GM12892 (cell line): ENCODE measurements around the gene DOCK9.

Source experiments
- DNase-seq: peaks from one replicate; pipeline ENCODE4 v3.0.0; 2011; ENCODE audit not compliant: insufficient read length
- FAIRE-seq: peaks from 2 replicates; lab custom pipeline; 2011; peaks lifted over from hg19 to GRCh38; lab: Jason Lieb, UNC
- POLR2A ChIP-seq: IDR thresholded peaks from 2 replicates; pipeline ENCODE4 v1.6.1; 2011; ENCODE audit warnings: low read depth, low read length, control low read depth
- POLR2AphosphoS5 ChIP-seq: IDR thresholded peaks from 2 replicates; pipeline ENCODE4 v1.6.1; 2011; ENCODE audit warnings: low read depth, low read length, control low read depth
- TAF1 ChIP-seq: IDR thresholded peaks from 2 replicates; pipeline ENCODE4 v1.6.1; 2011; ENCODE audit warnings: low read depth, mild to moderate bottlenecking, control low read depth, low read length, borderline replicate concordance

The DOCK9 gene

GRCh38 chr13:98837896-98838295 is 140.0 kb downstream of the DOCK9 start:
- TF ChIP-seq POLR2AphosphoS5 = no peak
- TF ChIP-seq POLR2A = no peak
- TF ChIP-seq TAF1 = no peak
- FAIRE-seq = no peak
- DNase-seq = no peak

- FAIRE-seq (no peak), DNase-seq (no peak)
- TF ChIP-seq POLR2AphosphoS5 (no peak), TAF1 (no peak)
These were observed 142.7 kb downstream of the DOCK9 start for GRCh38 chr13:98835156-98835555.

- FAIRE-seq (no peak), DNase-seq (no peak)
- no peak for TF ChIP-seq POLR2AphosphoS5
- TF ChIP-seq TAF1 = no peak
- no peak for TF ChIP-seq POLR2A
These were observed 143.5 kb downstream of the DOCK9 start for GRCh38 chr13:98834254-98834960.

- FAIRE-seq = no peak
- no peak for TF ChIP-seq TAF1
- TF ChIP-seq POLR2AphosphoS5 = no peak
- TF ChIP-seq POLR2A = no peak
- DNase-seq = no peak
These were observed 146.6 kb downstream of the DOCK9 start for GRCh38 chr13:98831236-98831635.

- TF ChIP-seq TAF1 (no peak), POLR2A (no peak), POLR2AphosphoS5 (no peak)
- FAIRE-seq = no peak
- DNase-seq = no peak
These were observed 148.3 kb downstream of the DOCK9 start for GRCh38 chr13:98829541-98829940.

GRCh38 chr13:98828614-98829013 is 149.2 kb downstream of the DOCK9 start:
- FAIRE-seq (no peak), DNase-seq (no peak)
- no peak for TF ChIP-seq POLR2A
- TF ChIP-seq TAF1 = no peak
- TF ChIP-seq POLR2AphosphoS5 = no peak

- no peak for FAIRE-seq
- TF ChIP-seq POLR2AphosphoS5 (no peak), TAF1 (no peak), POLR2A (no peak)
- DNase-seq = no peak
These were observed 150.4 kb downstream of the DOCK9 start for GRCh38 chr13:98827449-98827848.

GRCh38 chr13:98826146-98826545 is 151.7 kb downstream of the DOCK9 start:
- FAIRE-seq = no peak
- TF ChIP-seq TAF1 (no peak), POLR2AphosphoS5 (no peak), POLR2A (no peak)
- no peak for DNase-seq

GRCh38 chr13:98825659-98826058 is 152.2 kb downstream of the DOCK9 start:
- FAIRE-seq (no peak), DNase-seq (no peak)
- TF ChIP-seq TAF1 = no peak
- TF ChIP-seq POLR2A = no peak
- TF ChIP-seq POLR2AphosphoS5 = no peak

GRCh38 chr13:98824376-98825160 is 153.3 kb downstream of the DOCK9 start:
- DNase-seq = no peak
- no peak for FAIRE-seq
- TF ChIP-seq POLR2AphosphoS5 (no peak), TAF1 (no peak), POLR2A (no peak)

GRCh38 chr13:98823442-98823841 is 154.4 kb downstream of the DOCK9 start:
- no peak for DNase-seq
- FAIRE-seq = no peak
- TF ChIP-seq TAF1 = no peak
- TF ChIP-seq POLR2AphosphoS5 = no peak
- no peak for TF ChIP-seq POLR2A

- TF ChIP-seq POLR2A (no peak), POLR2AphosphoS5 (no peak), TAF1 (no peak)
- DNase-seq (no peak), FAIRE-seq (no peak)
These were observed 155.6 kb downstream of the DOCK9 start for GRCh38 chr13:98822225-98822606.
